K562 (cell line): ENCODE results near the gene AMN1. TPM values are rescaled to one million over a fixed set of nuclear protein-coding genes. Genes with fewer than 3 reads are reported as not detected.

Experiments
- ATF7 ChIP-seq: fragments of 450-650 bp; IDR thresholded peaks from 2 replicates; pipeline ENCODE4 v1.7.1; 2014; ENCODE audit warnings: mild to moderate bottlenecking, moderate library complexity
- CREM ChIP-seq: IDR thresholded peaks from 2 replicates; pipeline ENCODE4 v1.6.1; 2014; ENCODE audit warnings: antibody characterized with exemption, low read depth
- HDAC3 ChIP-seq: fragments of 450-650 bp; IDR thresholded peaks from 2 replicates; pipeline ENCODE4 v1.6.1; 2018; ENCODE audit warnings: borderline replicate concordance, mild to moderate bottlenecking, moderate library complexity; ENCODE audit not compliant: partially characterized antibody
- HOXB6 ChIP-seq: fragments of 250-450 bp; sonication (Bioruptor Pico); IDR thresholded peaks from 2 replicates; pipeline ENCODE4 v1.5.1; 2022; ENCODE audit warnings: mild to moderate bottlenecking, borderline replicate concordance
- JUN ChIP-seq, 2 experiments: sonication (generic) in 1 of 2; formaldehyde crosslinking in 1 of 2; IDR thresholded peaks; 2 replicates each; pipeline versions ENCODE4 v1.6.1 to v1.8.0; 2012 to 2022; ENCODE audit warnings: borderline replicate concordance in 2 of 2, mild to moderate bottlenecking in 2 of 2, improper control_type of control experiment in 1 of 2, low read depth in 1 of 2, low read length in 1 of 2, missing genetic modification reagents in 1 of 2
- NFXL1 ChIP-seq: fragments of 450-650 bp; formaldehyde crosslinking; IDR thresholded peaks from 2 replicates; pipeline ENCODE4 v1.4.0; 2021; ENCODE audit warnings: mild to moderate bottlenecking
- NR2C2 ChIP-seq, 2 experiments: fragments of 200-800 bp in 1 of 2; sonication (Bioruptor generic) in 1 of 2; sonication (generic) in 1 of 2; formaldehyde crosslinking in 1 of 2; IDR thresholded peaks; 2 replicates each; pipeline versions ENCODE4 v1.6.1 to v1.8.0; 2016 to 2022; ENCODE audit warnings: mild to moderate bottlenecking in 1 of 2, missing compliant biosample characterization in 1 of 2, missing genetic modification characterization in 1 of 2, missing genetic modification reagents in 1 of 2
- OTX1 ChIP-seq: fragments of 450-650 bp; formaldehyde crosslinking; IDR thresholded peaks from 2 replicates; pipeline ENCODE4 v1.4.0; 2022; ENCODE audit warnings: mild to moderate bottlenecking
- RBM22 ChIP-seq: fragments of 200-400 bp; formaldehyde crosslinking; IDR thresholded peaks from 2 replicates; pipeline ENCODE4 v1.6.1; 2018; ENCODE audit warnings: low read length, low read depth; ENCODE audit not compliant: poor library complexity, severe bottlenecking
- SAP30 ChIP-seq: fragments of 200-600 bp; sonication (generic); IDR thresholded peaks from 2 replicates; pipeline ENCODE4 v1.6.1; 2012; ENCODE audit warnings: borderline replicate concordance, low read depth, mild to moderate bottlenecking, moderate library complexity, low read length, control low read depth, inconsistent platforms; ENCODE audit not compliant: insufficient read depth, poor library complexity, severe bottlenecking
- TBL1XR1 ChIP-seq, 2 experiments: IDR thresholded peaks; 2 replicates each; pipeline ENCODE4 v1.6.1; 2012; ENCODE audit warnings: improper control_type of control experiment in 2 of 2, low read length in 2 of 2, mild to moderate bottlenecking in 1 of 2
- THRAP3 ChIP-seq: fragments of 450-650 bp; IDR thresholded peaks from 2 replicates; pipeline ENCODE4 v1.6.1; 2016; ENCODE audit warnings: mild to moderate bottlenecking, inconsistent platforms, borderline replicate concordance
- TOE1 ChIP-seq, 2 experiments: fragments of 450-650 bp in 1 of 2; sonication (generic) in 1 of 2; formaldehyde crosslinking in 1 of 2; IDR thresholded peaks; 2 replicates each; pipeline versions ENCODE4 v1.7.1 to v1.8.0; 2016 to 2022; ENCODE audit warnings: borderline replicate concordance in 2 of 2, mild to moderate bottlenecking in 2 of 2, antibody characterized with exemption in 1 of 2, inconsistent platforms in 1 of 2, low read depth in 1 of 2, missing genetic modification reagents in 1 of 2, moderate library complexity in 1 of 2
- TRIM24 ChIP-seq, 2 experiments: fragments of 450-650 bp; IDR thresholded peaks; 2 replicates each; pipeline ENCODE4 v1.6.1; 2016
- ZNF436 ChIP-seq: fragments of 250-450, 450-650 bp; sonication (Bioruptor Pico); formaldehyde crosslinking; IDR thresholded peaks from 2 replicates; pipeline ENCODE4 v1.7.0; 2020; ENCODE audit warnings: mild to moderate bottlenecking
- ZNF584 ChIP-seq: fragments of 200-800 bp; sonication (Bioruptor generic); IDR thresholded peaks from 2 replicates; pipeline ENCODE4 v1.6.1; 2016; ENCODE audit warnings: low read depth, mild to moderate bottlenecking, missing genetic modification characterization, missing compliant biosample characterization
- ZNF780A ChIP-seq: fragments of 250-450 bp; sonication (Bioruptor Pico); IDR thresholded peaks from 2 replicates; pipeline ENCODE4 v1.5.0; 2021; ENCODE audit warnings: mild to moderate bottlenecking
- polyA plus RNA-seq, 8 experiments: library from polyadenylated mRNA; depleted of rRNA in 4 of 8; stranded (reverse) in 5 of 8; unstranded in 3 of 8; fragments of >200 nt; fragmentation: Nextera tagmentation in 2 of 8; fragmentation: Illumina TruSeq in 1 of 8; extraction: Ambion mirVana in 2 of 8; extraction: Trizol in 1 of 8; gene quantifications; 2 replicates each; pipeline versions ENCODE4 v1.2.1 to v1.2.3, GENCODE V29; 2011 to 2014; ENCODE audit warnings: inconsistent platforms in 1 of 8, missing spikeins in 1 of 8
- total RNA-seq, 7 experiments: library from RNA; depleted of rRNA in 6 of 7; stranded (reverse); fragments of >200 nt in 6 of 7; fragmentation: Illumina TruSeq in 2 of 7; extraction: Trizol in 2 of 7; gene quantifications; 2 replicates each; pipeline versions ENCODE4 v1.2.1 to v1.2.3, GENCODE V29; 2011 to 2021; ENCODE audit warnings: low replicate concordance in 1 of 7
- TF ChIP-seq, protein P1 (sequence below): fragments of 450-650 bp; IDR thresholded peaks from 2 replicates; pipeline ENCODE4 v1.6.1; 2016; ENCODE audit warnings: borderline replicate concordance
- TF ChIP-seq, protein P2 (sequence below): fragments of 250-450 bp; sonication (Bioruptor Pico); IDR thresholded peaks from 2 replicates; pipeline ENCODE4 v1.8.0; 2022; ENCODE audit warnings: moderate library complexity, mild to moderate bottlenecking, inconsistent platforms
- TF ChIP-seq, protein P3 (sequence below): fragments of 450-650 bp; conservative IDR thresholded peaks from 2 replicates; pipeline ENCODE4 v1.6.1; 2016; ENCODE audit warnings: missing genetic modification characterization, low read depth, mild to moderate bottlenecking, missing compliant biosample characterization, moderate library complexity
- TF ChIP-seq, protein P4 (sequence below): sonication (generic); formaldehyde crosslinking; IDR thresholded peaks from 2 replicates; pipeline ENCODE4 v1.5.0; 2020; ENCODE audit warnings: missing genetic modification reagents

AMN1 gene
- total and polyA plus RNA-seq, 9 of the 15 experiments (the other 6 are each of a cell fraction or from before 2014, with no cell fraction given): 5.2 to 27.6 (median 13.0) TPM

- peak in 1 of 2 experiments; percentile 53; a peak in 1 of 4 replicates for TF ChIP-seq TRIM24 (IDR thresholded peaks at IDR 0.05)
- 0 out of 2 replicates have a peak, but pooled peaks have one; percentile 34 for TF ChIP-seq TOE1 (IDR thresholded peaks at IDR 0.05; ENCODE audit: borderline replicate concordance)
- TF ChIP-seq TOE1 (CRISPR knock-in tag; IDR thresholded peaks at IDR 0.05; ENCODE audit: borderline replicate concordance, low read depth): no peak
- TF ChIP-seq, protein P1, sequence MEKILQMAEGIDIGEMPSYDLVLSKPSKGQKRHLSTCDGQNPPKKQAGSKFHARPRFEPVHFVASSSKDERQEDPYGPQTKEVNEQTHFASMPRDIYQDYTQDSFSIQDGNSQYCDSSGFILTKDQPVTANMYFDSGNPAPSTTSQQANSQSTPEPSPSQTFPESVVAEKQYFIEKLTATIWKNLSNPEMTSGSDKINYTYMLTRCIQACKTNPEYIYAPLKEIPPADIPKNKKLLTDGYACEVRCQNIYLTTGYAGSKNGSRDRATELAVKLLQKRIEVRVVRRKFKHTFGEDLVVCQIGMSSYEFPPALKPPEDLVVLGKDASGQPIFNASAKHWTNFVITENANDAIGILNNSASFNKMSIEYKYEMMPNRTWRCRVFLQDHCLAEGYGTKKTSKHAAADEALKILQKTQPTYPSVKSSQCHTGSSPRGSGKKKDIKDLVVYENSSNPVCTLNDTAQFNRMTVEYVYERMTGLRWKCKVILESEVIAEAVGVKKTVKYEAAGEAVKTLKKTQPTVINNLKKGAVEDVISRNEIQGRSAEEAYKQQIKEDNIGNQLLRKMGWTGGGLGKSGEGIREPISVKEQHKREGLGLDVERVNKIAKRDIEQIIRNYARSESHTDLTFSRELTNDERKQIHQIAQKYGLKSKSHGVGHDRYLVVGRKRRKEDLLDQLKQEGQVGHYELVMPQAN: no peak
- TF ChIP-seq ZNF780A (CRISPR knock-in tag): no peak
- TF ChIP-seq JUN (IDR thresholded peaks at IDR 0.05; ENCODE audit: borderline replicate concordance, low read depth, low read length): peak; percentile 68
- no peak for TF ChIP-seq JUN (CRISPR knock-in tag; IDR thresholded peaks at IDR 0.05; ENCODE audit: borderline replicate concordance)
- TF ChIP-seq CREM: peak; percentile 56; the same call in 1 of the 2 replicates
- no peak for TF ChIP-seq ATF7
- no peak for TF ChIP-seq ZNF436 (CRISPR knock-in tag)
- TF ChIP-seq, protein P2, sequence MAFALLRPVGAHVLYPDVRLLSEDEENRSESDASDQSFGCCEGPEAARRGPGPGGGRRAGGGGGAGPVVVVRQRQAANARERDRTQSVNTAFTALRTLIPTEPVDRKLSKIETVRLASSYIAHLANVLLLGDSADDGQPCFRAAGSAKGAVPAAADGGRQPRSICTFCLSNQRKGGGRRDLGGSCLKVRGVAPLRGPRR: no peak
- no peak for TF ChIP-seq THRAP3
- TF ChIP-seq HOXB6 (CRISPR knock-in tag): no peak
- TF ChIP-seq TBL1XR1 (IDR thresholded peaks at IDR 0.05; ENCODE audit: low read length in 2 of 2): peak in 1 of 2 experiments; percentile 35; a peak in 1 of 4 replicates
- TF ChIP-seq NFXL1 (CRISPR knock-in tag): no peak
- TF ChIP-seq, protein P3, sequence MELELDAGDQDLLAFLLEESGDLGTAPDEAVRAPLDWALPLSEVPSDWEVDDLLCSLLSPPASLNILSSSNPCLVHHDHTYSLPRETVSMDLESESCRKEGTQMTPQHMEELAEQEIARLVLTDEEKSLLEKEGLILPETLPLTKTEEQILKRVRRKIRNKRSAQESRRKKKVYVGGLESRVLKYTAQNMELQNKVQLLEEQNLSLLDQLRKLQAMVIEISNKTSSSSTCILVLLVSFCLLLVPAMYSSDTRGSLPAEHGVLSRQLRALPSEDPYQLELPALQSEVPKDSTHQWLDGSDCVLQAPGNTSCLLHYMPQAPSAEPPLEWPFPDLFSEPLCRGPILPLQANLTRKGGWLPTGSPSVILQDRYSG: no peak
- TF ChIP-seq OTX1 (CRISPR knock-in tag): no peak
- no peak for TF ChIP-seq ZNF584
- TF ChIP-seq, protein P4, sequence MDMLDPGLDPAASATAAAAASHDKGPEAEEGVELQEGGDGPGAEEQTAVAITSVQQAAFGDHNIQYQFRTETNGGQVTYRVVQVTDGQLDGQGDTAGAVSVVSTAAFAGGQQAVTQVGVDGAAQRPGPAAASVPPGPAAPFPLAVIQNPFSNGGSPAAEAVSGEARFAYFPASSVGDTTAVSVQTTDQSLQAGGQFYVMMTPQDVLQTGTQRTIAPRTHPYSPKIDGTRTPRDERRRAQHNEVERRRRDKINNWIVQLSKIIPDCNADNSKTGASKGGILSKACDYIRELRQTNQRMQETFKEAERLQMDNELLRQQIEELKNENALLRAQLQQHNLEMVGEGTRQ (CRISPR knock-in tag): no peak
- no peak for TF ChIP-seq HDAC3
- TF ChIP-seq NR2C2 (CRISPR knock-in tag; IDR thresholded peaks at IDR 0.05): no peak
- TF ChIP-seq NR2C2 (tag; IDR thresholded peaks at IDR 0.05): no peak
- TF ChIP-seq RBM22: no peak
- no peak for TF ChIP-seq SAP30
Observed at GRCh38 chr12:31682136-31682962, 46.5 kb downstream of the AMN1 start (continued).
